HCT116 (cell line): ENCODE results near the gene C9orf57. TPM values are rescaled to one million over a fixed set of nuclear protein-coding genes. Genes with fewer than 3 reads are reported as not detected.

Experiments used
- ATAC-seq: fragments of 200-7000 bp; cut with Tn5 transposase; 2 replicates; pipeline ENCODE4 v1.9.1; 2020; ENCODE audit warnings: mild to moderate bottlenecking, moderate library complexity
- BruUV-seq: library from RNA; stranded (reverse); fragments of 400-500 nt; replicated peaks from 2 replicates; lab custom pipeline; 2021; lab: Mats Ljungman, UMichigan
- CTCF ChIA-PET: fragments of 300-600 bp; sonication (Branson Sonifier 250); formaldehyde crosslinking; loops from one replicate; lab custom pipeline; 2021; ENCODE audit warnings: antibody characterized with exemption; lab: Charles Lee
- POLR2A ChIA-PET: fragments of 300-600, 350-600 bp; sonication (Branson Sonifier 250); formaldehyde crosslinking; loops from one replicate; lab custom pipeline; 2021; ENCODE audit warnings: antibody characterized with exemption; lab: Charles Lee
- RAD21 ChIA-PET, 2 experiments: fragments of 300-600 bp; sonication (Branson Sonifier 250); formaldehyde crosslinking; loops; one replicate each; lab custom pipeline; 2023; ENCODE audit warnings: low total read pairs in 2 of 2; ENCODE audit not compliant: uncharacterized antibody in 2 of 2, unreplicated experiment in 2 of 2, low non-redundant PET in 1 of 2; lab: Charles Lee
- DNase-seq: peaks from one replicate; pipeline ENCODE4 v3.0.0-alpha.2; 2010; ENCODE audit warnings: low read depth, low spot score
- H2AFZ ChIP-seq: fragments of 200-600 bp; shearing (Covaris generic), sonication (generic); 2 replicates; pipeline ENCODE4 v1.6.1; 2017; ENCODE audit warnings: low read depth, mixed run types, mixed read lengths, antibody characterized with exemption, low read length; ENCODE audit not compliant: poor library complexity, severe bottlenecking
- H3K27ac ChIP-seq: 2 replicates; pipeline ENCODE4 v1.5.1; 2012; ENCODE audit warnings: low read depth, low read length
- H3K27me3 ChIP-seq: fragments of 200-600 bp; sonication (generic); 2 replicates; pipeline ENCODE4 v1.6.1; 2016; ENCODE audit warnings: mixed run types, low read length, mixed read lengths; ENCODE audit not compliant: insufficient read depth
- H3K36me3 ChIP-seq, 2 experiments: fragments of 200-500 bp in 1 of 2; fragments of 200-600 bp in 1 of 2; sonication (Bioruptor generic) in 1 of 2; sonication (generic) in 1 of 2; 2 replicates each; pipeline versions ENCODE4 v1.5.1 to v1.6.1; 2014 to 2016; ENCODE audit warnings: low read length in 2 of 2, inconsistent platforms in 1 of 2, mixed read lengths in 1 of 2, mixed run types in 1 of 2; ENCODE audit not compliant: insufficient read depth in 2 of 2, control insufficient read depth in 1 of 2
- H3K4me1 ChIP-seq, 2 experiments: fragments of 200-600 bp in 1 of 2; sonication (generic) in 1 of 2; 2 replicates each; pipeline versions ENCODE4 v1.5.1 to v1.6.1; 2012 to 2017; ENCODE audit warnings: low read length in 2 of 2, inconsistent platforms in 1 of 2, mild to moderate bottlenecking in 1 of 2, mixed read lengths in 1 of 2, mixed run types in 1 of 2, moderate library complexity in 1 of 2; ENCODE audit not compliant: insufficient read depth in 2 of 2, control insufficient read depth in 1 of 2
- H3K4me2 ChIP-seq: fragments of 200-600 bp; sonication (generic); 2 replicates; pipeline ENCODE4 v1.6.1; 2017; ENCODE audit warnings: mixed run types, low read length, mixed read lengths
- H3K4me3 ChIP-seq, 2 experiments: fragments of 200-600 bp in 1 of 2; sonication (generic) in 1 of 2; replicated peaks in 1 of 2; 2 replicates each; pipeline ENCODE4 v1.5.1; 2011 to 2016; ENCODE audit warnings: low read length in 2 of 2, control low read depth in 1 of 2, low read depth in 1 of 2, mild to moderate bottlenecking in 1 of 2, mixed read lengths in 1 of 2, mixed run types in 1 of 2
- H3K79me2 ChIP-seq: fragments of 200-600 bp; sonication (generic); 2 replicates; pipeline ENCODE4 v1.6.1; 2017; ENCODE audit warnings: mild to moderate bottlenecking, mixed run types, low read length, moderate library complexity, mixed read lengths; ENCODE audit not compliant: insufficient read depth
- H3K9ac ChIP-seq: fragments of 200-600 bp; sonication (generic); 2 replicates; pipeline ENCODE4 v1.6.1; 2016; ENCODE audit warnings: low read length, mixed read lengths
- H3K9me2 ChIP-seq: fragments of 200-600 bp; sonication (generic), shearing (Covaris generic); 2 replicates; pipeline ENCODE4 v1.6.1; 2017; ENCODE audit warnings: mixed run types, mild to moderate bottlenecking, moderate library complexity; ENCODE audit not compliant: insufficient read depth
- H3K9me3 ChIP-seq, 2 experiments: fragments of 200-500 bp in 1 of 2; fragments of 200-600 bp in 1 of 2; sonication (Bioruptor generic) in 1 of 2; sonication (generic) in 1 of 2; 2 replicates each; pipeline ENCODE4 v1.6.1; 2014 to 2017; ENCODE audit warnings: low read length in 2 of 2, mixed read lengths in 2 of 2, inconsistent platforms in 1 of 2, low read depth in 1 of 2, mild to moderate bottlenecking in 1 of 2, mixed run types in 1 of 2, moderate library complexity in 1 of 2; ENCODE audit not compliant: control insufficient read depth in 1 of 2, insufficient read depth in 1 of 2
- H4K20me1 ChIP-seq: fragments of 200-600 bp; sonication (generic), shearing (Covaris generic); 2 replicates; pipeline ENCODE4 v1.6.1; 2017; ENCODE audit warnings: mixed run types, mild to moderate bottlenecking, moderate library complexity; ENCODE audit not compliant: insufficient read depth
- CBX3 ChIP-seq: IDR thresholded peaks from 2 replicates; pipeline ENCODE4 v1.6.1; 2012; ENCODE audit warnings: low read depth
- EGR1 ChIP-seq: IDR thresholded peaks from 2 replicates; pipeline ENCODE4 v1.6.1; 2012; ENCODE audit warnings: low read depth
- ELF1 ChIP-seq: IDR thresholded peaks from 2 replicates; pipeline ENCODE4 v1.6.1; 2012; ENCODE audit warnings: low read depth, borderline replicate concordance
- EZH2 ChIP-seq: fragments of 200-600 bp; sonication (generic); IDR thresholded peaks from 2 replicates; pipeline ENCODE4 v1.6.1; 2017; ENCODE audit warnings: antibody characterized with exemption, mixed run types
- EZH2phosphoT487 ChIP-seq: fragments of 200-600 bp; IDR thresholded peaks from 2 replicates; pipeline ENCODE4 v1.6.1; 2018; ENCODE audit warnings: antibody characterized with exemption, borderline replicate concordance
- FOSL1 ChIP-seq: IDR thresholded peaks from 2 replicates; pipeline ENCODE4 v1.6.1; 2012; ENCODE audit warnings: low read depth
- JUND ChIP-seq: IDR thresholded peaks from 2 replicates; pipeline ENCODE4 v1.6.1; 2012
- MAX ChIP-seq: IDR thresholded peaks from 2 replicates; pipeline ENCODE4 v1.6.1; 2012
- POLR2AphosphoS5 ChIP-seq: IDR thresholded peaks from 2 replicates; pipeline ENCODE4 v1.6.1; 2011; ENCODE audit warnings: mild to moderate bottlenecking, low read depth, low read length, moderate library complexity
- SIN3A ChIP-seq: IDR thresholded peaks from 2 replicates; pipeline ENCODE4 v1.6.1; 2012; ENCODE audit warnings: low read depth
- SP1 ChIP-seq: IDR thresholded peaks from 2 replicates; pipeline ENCODE4 v1.6.1; 2012; ENCODE audit warnings: low read depth
- SRF ChIP-seq: IDR thresholded peaks from 2 replicates; pipeline ENCODE4 v1.6.1; 2012; ENCODE audit warnings: low read depth
- YY1 ChIP-seq: IDR thresholded peaks from 2 replicates; pipeline ENCODE4 v1.6.1; 2011; ENCODE audit warnings: low read length, low read depth, moderate library complexity, mild to moderate bottlenecking; ENCODE audit not compliant: insufficient replicate concordance; ENCODE audit errors: extremely low read depth
- intact Hi-C: fragments of 100-400 bp; cut with micrococcal nuclease; formaldehyde crosslinking; loops from 2 replicates; pipeline ENCODE4 v1.10.0; 2022
- total RNA-seq: library from RNA; stranded (reverse); gene quantifications from one replicate; pipeline ENCODE4 v1.2.1, GENCODE V29; 2021; ENCODE audit not compliant: unreplicated experiment
- TF ChIP-seq, protein P1 (sequence below): IDR thresholded peaks from 2 replicates; pipeline ENCODE4 v1.6.1; 2011; ENCODE audit warnings: mild to moderate bottlenecking, low read length, moderate library complexity; ENCODE audit not compliant: insufficient replicate concordance; ENCODE audit errors: extremely low read depth
- TF ChIP-seq, protein P2 (sequence below): IDR thresholded peaks from 2 replicates; pipeline ENCODE4 v1.6.1; 2012; ENCODE audit warnings: low read depth

C9orf57 gene
- total RNA-seq, 1 experiment from 2014 or later, result not detected

- H3K9me2 ChIP-seq, result no peaks in the 10 kb centered on the region
- H2AFZ ChIP-seq, result no peak overlapping the region
- ChIA-PET POLR2A (no interaction called here), RAD21 (no interaction called here), CTCF (no interaction called here)
- H3K27me3 ChIP-seq, result no peaks in the 10 kb centered on the region
- intact Hi-C loops, result no loop called here
- no peak for TF ChIP-seq SIN3A
- TF ChIP-seq SP1, result no peak
- no peak for TF ChIP-seq ELF1
- TF ChIP-seq, protein P1, sequence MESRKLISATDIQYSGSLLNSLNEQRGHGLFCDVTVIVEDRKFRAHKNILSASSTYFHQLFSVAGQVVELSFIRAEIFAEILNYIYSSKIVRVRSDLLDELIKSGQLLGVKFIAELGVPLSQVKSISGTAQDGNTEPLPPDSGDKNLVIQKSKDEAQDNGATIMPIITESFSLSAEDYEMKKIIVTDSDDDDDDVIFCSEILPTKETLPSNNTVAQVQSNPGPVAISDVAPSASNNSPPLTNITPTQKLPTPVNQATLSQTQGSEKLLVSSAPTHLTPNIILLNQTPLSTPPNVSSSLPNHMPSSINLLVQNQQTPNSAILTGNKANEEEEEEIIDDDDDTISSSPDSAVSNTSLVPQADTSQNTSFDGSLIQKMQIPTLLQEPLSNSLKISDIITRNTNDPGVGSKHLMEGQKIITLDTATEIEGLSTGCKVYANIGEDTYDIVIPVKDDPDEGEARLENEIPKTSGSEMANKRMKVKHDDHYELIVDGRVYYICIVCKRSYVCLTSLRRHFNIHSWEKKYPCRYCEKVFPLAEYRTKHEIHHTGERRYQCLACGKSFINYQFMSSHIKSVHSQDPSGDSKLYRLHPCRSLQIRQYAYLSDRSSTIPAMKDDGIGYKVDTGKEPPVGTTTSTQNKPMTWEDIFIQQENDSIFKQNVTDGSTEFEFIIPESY, result no peak
- TF ChIP-seq POLR2AphosphoS5, result no peak
- no peak for TF ChIP-seq FOSL1
- no peak for TF ChIP-seq JUND
- TF ChIP-seq, protein P2, sequence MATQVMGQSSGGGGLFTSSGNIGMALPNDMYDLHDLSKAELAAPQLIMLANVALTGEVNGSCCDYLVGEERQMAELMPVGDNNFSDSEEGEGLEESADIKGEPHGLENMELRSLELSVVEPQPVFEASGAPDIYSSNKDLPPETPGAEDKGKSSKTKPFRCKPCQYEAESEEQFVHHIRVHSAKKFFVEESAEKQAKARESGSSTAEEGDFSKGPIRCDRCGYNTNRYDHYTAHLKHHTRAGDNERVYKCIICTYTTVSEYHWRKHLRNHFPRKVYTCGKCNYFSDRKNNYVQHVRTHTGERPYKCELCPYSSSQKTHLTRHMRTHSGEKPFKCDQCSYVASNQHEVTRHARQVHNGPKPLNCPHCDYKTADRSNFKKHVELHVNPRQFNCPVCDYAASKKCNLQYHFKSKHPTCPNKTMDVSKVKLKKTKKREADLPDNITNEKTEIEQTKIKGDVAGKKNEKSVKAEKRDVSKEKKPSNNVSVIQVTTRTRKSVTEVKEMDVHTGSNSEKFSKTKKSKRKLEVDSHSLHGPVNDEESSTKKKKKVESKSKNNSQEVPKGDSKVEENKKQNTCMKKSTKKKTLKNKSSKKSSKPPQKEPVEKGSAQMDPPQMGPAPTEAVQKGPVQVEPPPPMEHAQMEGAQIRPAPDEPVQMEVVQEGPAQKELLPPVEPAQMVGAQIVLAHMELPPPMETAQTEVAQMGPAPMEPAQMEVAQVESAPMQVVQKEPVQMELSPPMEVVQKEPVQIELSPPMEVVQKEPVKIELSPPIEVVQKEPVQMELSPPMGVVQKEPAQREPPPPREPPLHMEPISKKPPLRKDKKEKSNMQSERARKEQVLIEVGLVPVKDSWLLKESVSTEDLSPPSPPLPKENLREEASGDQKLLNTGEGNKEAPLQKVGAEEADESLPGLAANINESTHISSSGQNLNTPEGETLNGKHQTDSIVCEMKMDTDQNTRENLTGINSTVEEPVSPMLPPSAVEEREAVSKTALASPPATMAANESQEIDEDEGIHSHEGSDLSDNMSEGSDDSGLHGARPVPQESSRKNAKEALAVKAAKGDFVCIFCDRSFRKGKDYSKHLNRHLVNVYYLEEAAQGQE, result no peak
- TF ChIP-seq EZH2phosphoT487, result no peak
- TF ChIP-seq YY1, result no peak
- TF ChIP-seq CBX3, result no peak
- no peak for TF ChIP-seq EZH2
- no peak for TF ChIP-seq SRF
- TF ChIP-seq EGR1, result no peak
- TF ChIP-seq MAX, result no peak
- no peaks in the 10 kb centered on the region for H3K36me3 ChIP-seq
- DNase-seq (no peak), ATAC-seq (no peak)
- no peaks in the 10 kb centered on the region for H3K4me1 ChIP-seq
- no peak overlapping the region for H3K4me2 ChIP-seq
- no peak overlapping the region for H3K27ac ChIP-seq
- no peak overlapping the region for H3K9ac ChIP-seq
- H3K4me3 ChIP-seq, result no peak overlapping the region
- no peaks in the 10 kb centered on the region for H3K9me3 ChIP-seq
- no peaks in the 10 kb centered on the region for H3K79me2 ChIP-seq
- no TSS peak for BruUV-seq
- H4K20me1 ChIP-seq, result no peaks in the 10 kb centered on the region
Observed at GRCh38 chr9:72048850-72049249, 11.6 kb downstream of the C9orf57 start.
